HG02943 (cell line): ENCODE measurements around the gene MEPE.
A peak's percentile ranks its signal among the peaks of the same experiment; 100 is the strongest.

ENCODE experiments used
- ATAC-seq: cut with Tn5 transposase; IDR thresholded peaks from one replicate; pipeline ENCODE4 v1.9.1; 2021; ENCODE audit warnings: mild to moderate bottlenecking, low read depth, moderate library complexity; ENCODE audit not compliant: unreplicated experiment

MEPE gene

GRCh38 chr4:87839592-87839946 lies 6.8 kb downstream of the MEPE start:
- ATAC-seq = no peak

- no peak for ATAC-seq
Measured at GRCh38 chr4:87840149-87840548, 7.4 kb downstream of the MEPE start.

DNA sequence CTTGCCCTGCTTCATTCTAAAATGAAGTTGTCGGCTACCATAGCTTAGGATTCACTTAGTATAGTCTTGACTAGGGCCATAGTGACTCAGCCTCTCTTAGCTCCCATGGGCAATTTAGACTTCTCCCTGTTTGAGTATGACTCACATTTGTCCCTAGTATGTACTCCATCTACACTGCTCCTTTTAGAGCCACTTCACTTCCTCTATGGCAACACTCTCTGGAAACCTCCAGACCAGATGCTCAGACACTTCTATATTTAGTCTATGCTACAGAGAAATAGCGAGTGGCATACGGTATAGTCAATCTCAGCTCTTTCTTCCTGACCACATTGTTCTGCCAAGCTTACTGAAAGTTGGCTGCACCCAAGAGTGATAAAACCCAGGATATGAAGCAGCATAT lies 11.2 kb downstream of the MEPE start:
- no peak for ATAC-seq

- no peak for ATAC-seq
Measured at GRCh38 chr4:87844452-87844851, 11.7 kb downstream of the MEPE start.

GRCh38 chr4:87846226-87846625 lies 13.5 kb downstream of the MEPE start:
- no peak for ATAC-seq

GRCh38 chr4:87848622-87849351 lies 16.0 kb downstream of the MEPE start:
- peak; percentile 87 for ATAC-seq

- ATAC-seq = no peak
Measured at GRCh38 chr4:87849612-87850011, 16.8 kb downstream of the MEPE start.

- no peak for ATAC-seq
Measured at GRCh38 chr4:87851332-87851731, 18.6 kb downstream of the MEPE start.

- no peak for ATAC-seq
Measured at GRCh38 chr4:87851953-87852352, 19.2 kb downstream of the MEPE start.

- no peak for ATAC-seq
Measured at GRCh38 chr4:87853108-87853507, 20.3 kb downstream of the MEPE start.

- no peak for ATAC-seq
Measured at GRCh38 chr4:87853891-87854290, 21.1 kb downstream of the MEPE start.

DNA sequence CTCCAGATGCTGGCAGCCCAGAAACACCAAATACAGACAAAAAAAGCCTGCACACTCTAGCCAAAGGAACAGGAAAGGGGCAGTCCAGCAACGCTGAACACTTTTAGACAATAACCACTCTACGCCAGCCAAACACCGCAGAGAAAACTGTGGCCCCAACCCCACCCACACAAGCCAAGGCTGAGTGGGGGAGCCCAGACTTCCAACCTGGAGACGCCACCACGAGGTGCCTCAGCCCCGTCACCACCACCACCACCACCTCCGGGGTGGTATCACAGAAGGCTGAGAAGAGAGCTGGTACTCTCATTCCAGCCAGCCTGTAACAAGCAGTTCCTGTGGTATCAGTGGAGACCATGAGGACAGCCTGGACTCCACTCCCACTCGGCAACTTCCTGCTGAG lies 22.8 kb downstream of the MEPE start:
- no peak for ATAC-seq

DNA sequence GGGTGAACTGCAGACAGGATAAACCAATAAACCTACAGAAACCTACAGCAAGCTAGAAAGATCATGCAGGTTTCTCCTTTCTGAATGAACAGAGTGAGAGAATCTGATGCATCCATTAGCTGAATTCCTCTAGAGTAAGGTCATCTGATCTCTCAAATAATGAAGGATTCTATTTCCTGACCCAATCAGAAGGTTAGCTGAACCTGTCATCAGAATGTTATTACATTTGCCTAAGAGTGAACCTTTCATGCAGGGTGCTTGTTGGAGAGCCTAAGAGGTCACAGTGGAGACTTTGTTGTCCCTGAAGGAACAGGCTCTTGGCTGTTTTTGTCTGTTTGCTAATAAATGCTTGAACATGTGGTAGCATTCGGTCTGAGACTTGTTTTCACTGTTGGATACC lies 24.0 kb downstream of the MEPE start:
- no peak for ATAC-seq

DNA sequence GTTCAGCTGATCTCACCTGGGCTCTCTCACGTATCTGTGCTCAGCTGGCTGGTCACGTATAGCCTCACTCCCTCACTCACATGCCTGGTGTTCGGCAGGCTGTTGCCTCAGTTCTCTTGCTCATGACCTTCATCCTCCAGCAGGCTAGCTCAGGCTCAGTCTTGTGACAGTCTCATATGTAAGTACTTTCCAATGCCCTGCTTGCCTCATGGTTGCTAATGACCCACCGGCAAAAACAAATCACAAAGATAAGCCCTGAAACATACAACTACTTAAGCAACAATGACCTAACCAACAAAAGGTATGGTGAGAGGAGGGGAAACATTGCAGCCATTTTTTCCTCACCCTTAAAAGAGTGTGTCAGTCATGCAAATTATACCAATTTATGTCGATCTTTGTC lies 25.0 kb downstream of the MEPE start:
- ATAC-seq = no peak

DNA sequence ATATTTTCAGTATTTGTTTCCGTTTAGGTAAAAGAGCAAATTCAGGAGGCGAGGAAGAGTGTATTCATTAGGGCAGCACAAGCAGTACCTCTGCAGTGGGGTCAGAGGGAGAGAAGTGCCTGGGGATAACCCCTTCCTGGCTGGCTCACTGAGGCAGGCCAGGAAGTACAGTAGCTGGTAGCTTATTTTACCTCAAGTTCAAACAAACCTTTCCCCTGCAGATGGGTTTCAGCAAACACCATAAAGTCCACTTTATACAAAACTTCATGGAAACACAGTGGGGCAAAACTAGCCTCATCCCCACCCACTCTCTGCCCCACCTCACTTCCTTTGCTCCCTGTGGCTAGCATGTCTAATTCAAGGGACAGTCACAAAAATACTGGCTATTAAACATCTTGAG lies 29.5 kb downstream of the MEPE start:
- no peak for ATAC-seq

DNA sequence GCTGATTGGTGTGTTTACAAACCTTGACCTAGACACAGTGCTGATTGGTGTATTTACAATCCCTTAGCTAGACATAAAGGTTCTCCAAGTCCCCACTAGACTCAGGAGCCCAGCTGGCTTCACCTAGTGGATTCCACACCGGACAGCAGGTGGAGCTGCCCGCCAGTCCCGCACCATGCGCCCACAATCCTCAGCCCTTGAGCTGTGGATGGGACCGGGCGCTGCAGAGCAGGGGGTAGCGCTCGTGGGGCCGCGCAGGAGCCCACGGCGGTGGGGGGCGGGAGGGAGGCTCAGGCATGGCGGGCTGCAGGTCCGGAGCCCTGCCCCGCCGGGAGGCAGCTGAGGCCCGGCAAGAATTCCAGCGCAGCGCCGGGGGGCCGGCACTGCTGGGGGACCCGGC lies 30.7 kb downstream of the MEPE start:
- ATAC-seq = no peak

GRCh38 chr4:87864321-87864720 lies 31.6 kb downstream of the MEPE start:
- ATAC-seq = no peak

DNA sequence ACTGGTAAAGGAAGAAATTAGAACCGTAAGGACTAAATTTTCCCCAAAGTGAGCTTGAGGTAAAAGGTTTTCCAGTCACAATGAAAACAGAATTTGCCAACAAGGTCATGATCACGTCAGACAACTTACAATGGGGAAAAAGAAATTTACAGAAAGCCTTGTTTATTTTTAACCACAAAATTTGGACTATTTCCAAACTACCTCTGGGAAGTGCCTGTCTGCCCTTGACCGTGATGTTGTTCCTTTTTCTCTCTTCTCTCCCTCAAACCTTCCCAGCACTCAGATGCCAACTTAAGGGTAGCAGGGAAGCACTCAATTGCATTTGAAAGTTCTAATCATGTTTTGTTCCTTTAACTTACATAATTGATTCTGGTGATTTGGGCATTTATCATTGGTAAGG lies 32.5 kb downstream of the MEPE start:
- ATAC-seq = no peak

DNA sequence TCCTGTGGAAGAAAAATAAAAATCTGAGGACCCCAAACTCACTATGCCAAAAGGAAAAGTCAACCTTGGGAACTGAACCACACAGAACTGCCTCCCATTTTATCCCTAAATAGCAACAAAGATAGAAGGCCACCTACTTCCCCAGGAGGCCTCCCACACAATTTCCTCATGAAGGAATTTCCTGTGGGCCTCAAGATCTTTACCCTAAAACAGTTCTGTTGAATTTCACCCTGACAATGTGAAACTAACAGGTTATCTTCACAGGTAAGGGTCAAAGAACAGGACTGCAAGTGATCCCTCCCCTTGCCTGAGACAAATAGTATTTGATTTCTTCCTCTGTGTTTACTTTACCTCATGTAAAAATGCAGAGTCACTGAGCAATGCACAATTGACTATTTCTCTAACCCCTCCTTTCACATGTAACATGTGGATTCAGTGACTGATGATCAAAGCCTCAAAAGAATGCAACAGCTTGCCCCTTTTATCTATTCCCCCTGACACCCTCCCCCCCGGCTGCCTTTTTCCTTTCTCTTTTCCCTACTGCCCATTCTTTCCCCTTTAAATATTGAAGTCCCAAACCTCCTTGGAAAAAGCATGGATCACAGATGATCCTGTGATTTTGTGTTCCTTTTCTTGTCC lies 33.3 kb downstream of the MEPE start:
- no peak for ATAC-seq

DNA sequence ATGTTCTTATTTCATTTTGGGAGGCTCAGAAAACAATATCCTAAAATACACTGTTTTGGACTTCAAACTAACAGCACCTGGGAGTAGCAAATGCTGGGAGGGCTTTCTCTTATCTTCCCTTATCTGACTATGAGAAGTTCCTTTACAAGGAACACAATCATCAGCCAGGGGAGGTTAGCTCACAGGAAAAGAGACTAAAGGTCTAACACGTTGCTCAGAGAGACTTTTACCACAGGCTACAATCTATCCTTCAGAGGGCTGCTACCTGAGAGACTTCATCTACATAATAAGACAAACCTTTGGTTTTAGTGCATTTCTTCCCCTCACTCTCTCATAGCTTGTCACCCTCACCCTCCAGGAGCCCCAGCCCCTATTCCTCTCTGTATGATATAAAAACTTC lies 35.8 kb downstream of the MEPE start:
- ATAC-seq = no peak

DNA sequence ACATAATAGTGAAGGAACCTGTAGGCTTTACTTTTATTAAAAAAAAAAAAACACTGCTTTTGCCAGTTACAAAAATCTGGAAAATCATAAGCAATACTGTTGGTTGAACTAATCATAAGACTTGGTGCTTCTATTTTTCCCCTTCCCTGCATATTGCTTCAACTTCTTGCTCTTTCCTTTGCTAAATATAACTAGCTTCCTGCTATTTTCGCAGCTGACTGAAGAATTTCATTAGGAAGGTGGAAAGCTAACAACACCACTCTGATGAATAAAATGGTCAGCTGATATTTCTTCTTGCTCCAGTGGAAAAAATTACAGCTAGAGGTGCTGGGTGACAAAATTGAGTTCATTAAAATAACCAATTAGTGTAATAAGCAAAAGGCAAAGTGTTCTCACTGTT lies 39.3 kb downstream of the MEPE start:
- ATAC-seq = no peak

DNA sequence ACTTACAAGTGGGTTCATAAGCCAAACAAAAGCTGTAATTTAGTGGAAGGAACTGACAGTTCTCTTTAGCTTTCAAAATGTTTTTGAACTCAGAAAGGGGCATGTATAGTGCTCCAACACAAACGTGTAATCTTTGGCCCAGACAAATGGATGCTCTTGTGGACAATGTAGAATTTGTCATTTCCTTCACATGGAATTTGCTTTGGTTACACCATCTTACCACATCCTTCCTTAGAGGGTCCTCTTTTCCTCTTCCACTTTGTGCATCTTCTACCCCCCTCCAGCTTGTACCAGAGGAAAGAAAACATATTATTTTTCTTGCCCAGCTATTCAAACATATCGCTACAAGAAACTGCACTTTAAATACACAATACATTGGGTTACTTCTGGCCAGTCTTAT lies 42.4 kb downstream of the MEPE start:
- no peak for ATAC-seq

DNA sequence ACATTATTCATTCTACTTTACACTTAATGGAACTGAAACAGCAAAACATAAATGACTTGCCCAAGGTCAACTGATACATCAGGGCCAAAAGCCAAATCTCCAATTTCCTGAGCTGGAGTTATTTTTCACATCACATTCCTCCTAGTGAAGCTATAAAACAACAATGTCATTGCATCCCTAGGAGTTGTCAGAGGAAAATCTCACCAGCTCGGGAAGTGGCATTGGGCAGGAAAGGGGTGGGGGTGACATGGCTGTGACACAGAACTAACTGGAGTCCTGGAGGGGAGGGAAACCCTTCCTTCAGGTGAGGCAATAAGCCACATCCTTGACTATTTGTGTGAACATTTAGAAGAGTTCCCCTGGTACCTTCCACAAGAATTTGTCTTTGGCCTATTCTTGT lies 47.3 kb downstream of the MEPE start:
- no peak for ATAC-seq
